NT2/D1 (cell line): ENCODE data around the gene RFTN1.

Source experiments
- DNase-seq: peaks from one replicate; pipeline ENCODE4 v3.0.0-alpha.2; 2011; ENCODE audit warnings: low read depth, low spot score
- H3K27me3 ChIP-seq: 2 replicates; pipeline ENCODE4 v1.6.0; 2011; ENCODE audit warnings: mild to moderate bottlenecking; ENCODE audit not compliant: insufficient read length, insufficient read depth
- H3K36me3 ChIP-seq: 2 replicates; pipeline ENCODE4 v1.6.1; 2011; ENCODE audit warnings: mild to moderate bottlenecking, low read length, mixed read lengths; ENCODE audit not compliant: insufficient read depth, insufficient read length
- H3K4me1 ChIP-seq: 2 replicates; pipeline ENCODE4 v1.5.1; 2011; ENCODE audit not compliant: insufficient read depth, insufficient read length
- H3K4me3 ChIP-seq: 2 replicates; pipeline ENCODE4 v1.5.1; 2011; ENCODE audit warnings: low read depth; ENCODE audit not compliant: insufficient read length
- H3K9ac ChIP-seq: 2 replicates; pipeline ENCODE4 v1.6.0; 2011; ENCODE audit warnings: low read depth; ENCODE audit not compliant: insufficient read length
- H3K9me3 ChIP-seq: 2 replicates; pipeline ENCODE4 v1.5.1; 2011; ENCODE audit warnings: mild to moderate bottlenecking, low read length; ENCODE audit not compliant: insufficient read depth
- SUZ12 ChIP-seq: IDR thresholded peaks from 2 replicates; pipeline ENCODE4 v1.6.1; 2011; ENCODE audit not compliant: insufficient read length, insufficient read depth; ENCODE audit errors: extremely low read depth
- YY1 ChIP-seq: IDR thresholded peaks from 2 replicates; pipeline ENCODE4 v1.6.1; 2011; ENCODE audit not compliant: insufficient read length, insufficient read depth
- ZNF274 ChIP-seq: IDR thresholded peaks from 2 replicates; pipeline ENCODE4 v1.6.1; 2011; ENCODE audit warnings: mild to moderate bottlenecking, low read depth, low read length

Gene RFTN1

GRCh38 chr3:16330351-16330750 is 183.1 kb downstream of the RFTN1 start:
- H3K9ac ChIP-seq = no peak overlapping the region
- H3K4me1 ChIP-seq = no peaks in the 10 kb centered on the region
- TF ChIP-seq YY1 (no peak), SUZ12 (no peak), ZNF274 (no peak)
- peaks cover 13% of the 10 kb centered on the region for H3K9me3 ChIP-seq
- no peak for DNase-seq
- H3K27me3 ChIP-seq = no peaks in the 10 kb centered on the region
- H3K4me3 ChIP-seq = no peak overlapping the region
- peaks cover 13% of the 10 kb centered on the region for H3K36me3 ChIP-seq

GRCh38 chr3:16329826-16330129 is 183.7 kb downstream of the RFTN1 start:
- no peaks in the 10 kb centered on the region for H3K27me3 ChIP-seq
- no peak overlapping the region for H3K9ac ChIP-seq
- peaks cover 16% of the 10 kb centered on the region for H3K36me3 ChIP-seq
- no peak for TF ChIP-seq ZNF274
- TF ChIP-seq YY1 = no peak
- TF ChIP-seq SUZ12 = no peak
- no peak for DNase-seq
- H3K4me3 ChIP-seq = no peak overlapping the region
- H3K4me1 ChIP-seq = no peaks in the 10 kb centered on the region
- H3K9me3 ChIP-seq = peaks cover 13% of the 10 kb centered on the region

DNA sequence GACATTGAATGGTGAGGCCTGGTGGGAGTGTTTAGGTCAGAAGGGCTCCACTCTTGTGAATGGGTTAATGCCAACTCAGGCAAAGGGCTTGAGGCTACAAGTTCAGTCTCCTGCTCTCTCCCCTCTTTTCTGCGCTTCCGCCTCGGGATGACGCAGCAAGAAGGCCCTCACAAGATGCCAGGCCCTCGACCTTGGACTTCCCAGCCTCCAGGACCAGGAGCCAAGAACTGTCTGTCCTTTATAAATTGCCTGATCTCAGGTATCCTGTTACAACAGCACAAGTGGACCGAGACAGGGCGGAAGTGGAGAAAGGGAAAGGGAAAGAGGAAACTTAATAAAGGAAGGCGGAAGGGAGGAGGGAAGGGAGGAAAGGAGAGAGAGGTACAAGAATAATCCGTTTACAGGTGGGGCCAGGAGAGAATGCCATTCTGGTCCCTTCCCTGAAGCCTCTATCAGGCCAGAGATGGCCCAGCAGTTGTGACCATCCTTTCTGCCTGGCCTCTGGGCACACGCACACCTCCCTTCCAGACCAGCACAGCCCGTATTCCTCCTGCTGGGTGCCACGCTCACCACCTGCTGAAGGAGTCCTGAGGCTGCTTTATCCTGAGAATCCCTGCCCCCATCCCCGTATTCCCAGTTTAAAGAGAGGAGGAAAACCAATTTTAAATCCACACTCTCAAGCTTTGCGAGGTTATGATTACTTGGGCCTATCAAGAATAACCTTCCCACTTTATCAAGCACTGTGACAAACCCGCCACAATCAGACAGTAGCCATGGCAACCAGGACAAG is 184.3 kb downstream of the RFTN1 start:
- no peaks in the 10 kb centered on the region for H3K4me1 ChIP-seq
- H3K9me3 ChIP-seq = peaks cover 13% of the 10 kb centered on the region
- TF ChIP-seq SUZ12 = no peak
- TF ChIP-seq ZNF274 = no peak
- TF ChIP-seq YY1 = no peak
- H3K27me3 ChIP-seq = no peaks in the 10 kb centered on the region
- peaks cover 16% of the 10 kb centered on the region for H3K36me3 ChIP-seq
- H3K4me3 ChIP-seq = no peak overlapping the region
- no peak overlapping the region for H3K9ac ChIP-seq
- DNase-seq = no peak

DNA sequence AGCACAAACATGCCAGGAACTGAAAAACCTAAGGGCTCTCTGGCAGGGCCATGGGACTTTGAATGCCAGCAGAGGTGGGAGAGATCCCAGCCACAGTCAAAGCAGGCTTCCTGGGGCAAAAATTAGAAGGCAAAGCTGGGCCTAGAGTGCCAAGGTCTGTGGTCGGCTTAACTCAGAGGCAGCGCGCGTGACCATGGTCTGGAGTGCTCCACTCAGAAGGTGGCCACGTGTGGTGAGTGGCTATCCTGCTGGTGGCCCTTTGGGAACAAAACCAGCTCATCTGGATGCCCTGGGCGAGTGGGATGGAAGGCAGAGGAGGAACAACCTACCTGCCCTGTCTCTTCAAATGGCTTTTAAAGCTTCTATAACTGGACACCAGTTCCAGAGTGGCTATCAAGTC is 185.4 kb downstream of the RFTN1 start:
- Histone ChIP-seq H3K36me3 (peaks cover 23% of the 10 kb centered on the region), H3K9me3 (peaks cover 13% of the 10 kb centered on the region), H3K9ac (no peak overlapping the region), H3K4me3 (no peak overlapping the region), H3K4me1 (no peaks in the 10 kb centered on the region), H3K27me3 (no peaks in the 10 kb centered on the region)
- no peak for DNase-seq
- TF ChIP-seq ZNF274 = no peak
- TF ChIP-seq SUZ12 = no peak
- no peak for TF ChIP-seq YY1

DNA sequence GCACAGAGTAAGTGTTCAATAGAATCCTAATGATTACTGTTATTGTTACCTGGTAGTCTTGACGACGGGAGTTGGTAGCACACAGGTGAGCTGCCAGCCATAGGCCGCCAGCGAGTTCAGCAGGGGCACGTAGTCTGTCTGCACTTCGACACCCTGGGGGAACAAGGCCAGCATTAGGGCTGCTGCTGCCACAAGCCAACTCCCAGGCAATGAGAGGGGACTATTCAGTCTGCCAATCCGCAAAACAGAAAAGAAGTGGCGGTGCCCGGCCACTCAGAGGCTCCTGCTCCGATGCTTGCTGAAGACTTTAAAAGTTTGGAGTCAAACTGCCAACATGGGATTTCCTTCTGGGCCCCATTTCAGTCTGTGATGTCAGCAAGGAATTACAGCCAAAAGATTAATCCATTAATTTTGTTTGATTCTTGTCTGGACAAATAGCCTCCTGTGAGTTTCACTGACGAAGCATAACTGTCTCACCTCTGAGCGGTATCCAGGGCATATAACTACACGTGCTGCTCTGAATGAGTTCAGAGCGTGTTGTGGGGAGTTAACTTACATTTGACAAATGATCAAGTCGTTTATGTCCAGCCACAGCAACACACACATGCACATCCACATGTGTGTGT is 186.7 kb downstream of the RFTN1 start:
- Histone ChIP-seq H3K4me1 (no peaks in the 10 kb centered on the region), H3K36me3 (peaks cover 36% of the 10 kb centered on the region)
- TF ChIP-seq SUZ12 (no peak), YY1 (no peak), ZNF274 (no peak)

DNA sequence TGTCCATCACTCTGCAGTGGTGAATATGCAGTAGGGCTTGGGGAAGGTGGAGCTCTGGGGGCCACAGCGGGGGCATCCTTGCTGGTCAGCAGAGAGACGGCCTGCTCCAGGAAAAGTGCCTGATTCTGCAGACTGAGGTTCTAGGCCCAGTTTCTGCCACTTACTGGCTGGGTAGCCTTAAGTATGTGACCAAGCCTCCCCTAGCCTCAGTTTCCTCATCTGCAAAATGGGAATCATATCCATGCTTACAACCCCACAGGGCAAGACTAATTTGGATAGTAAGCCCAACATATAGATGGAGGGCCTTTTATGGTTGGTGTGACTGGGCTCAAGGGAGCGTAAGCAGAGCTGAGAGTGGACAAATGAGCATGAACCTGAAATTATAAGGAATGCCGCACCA is 187.6 kb downstream of the RFTN1 start:
- Histone ChIP-seq H3K9me3 (peaks cover 1% of the 10 kb centered on the region), H3K4me3 (no peak overlapping the region), H3K4me1 (no peaks in the 10 kb centered on the region), H3K36me3 (peaks cover 46% of the 10 kb centered on the region), H3K27me3 (no peaks in the 10 kb centered on the region), H3K9ac (no peak overlapping the region)
- TF ChIP-seq SUZ12 (no peak), YY1 (no peak), ZNF274 (no peak)
- no peak for DNase-seq

More for the DNA sequence above, 186.7 kb downstream of the RFTN1 start:
- Histone ChIP-seq H3K27me3 (no peaks in the 10 kb centered on the region), H3K9me3 (peaks cover 11% of the 10 kb centered on the region), H3K4me3 (no peak overlapping the region), H3K9ac (no peak overlapping the region)
- no peak for DNase-seq

DNA sequence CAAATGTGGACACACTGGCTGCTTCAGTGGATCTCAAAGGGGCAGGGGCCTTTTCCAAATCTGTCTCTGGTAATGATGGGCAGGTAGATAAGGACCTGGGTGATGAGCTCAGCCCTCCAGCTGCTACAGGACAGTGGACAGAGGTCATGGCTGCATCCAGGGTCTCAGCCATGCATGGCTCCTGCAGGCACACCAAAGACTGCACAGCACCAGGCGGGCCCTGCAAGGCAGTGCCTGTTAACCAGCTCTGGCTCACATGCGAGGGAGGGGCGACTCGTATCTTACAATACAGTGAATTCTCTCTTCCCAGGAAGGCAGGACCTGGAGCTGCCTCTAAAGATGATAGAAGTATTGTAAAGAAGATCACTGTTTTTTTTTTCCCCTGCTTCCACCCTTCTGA is 189.8 kb downstream of the RFTN1 start:
- H3K9me3 ChIP-seq = no peaks in the 10 kb centered on the region

DNA sequence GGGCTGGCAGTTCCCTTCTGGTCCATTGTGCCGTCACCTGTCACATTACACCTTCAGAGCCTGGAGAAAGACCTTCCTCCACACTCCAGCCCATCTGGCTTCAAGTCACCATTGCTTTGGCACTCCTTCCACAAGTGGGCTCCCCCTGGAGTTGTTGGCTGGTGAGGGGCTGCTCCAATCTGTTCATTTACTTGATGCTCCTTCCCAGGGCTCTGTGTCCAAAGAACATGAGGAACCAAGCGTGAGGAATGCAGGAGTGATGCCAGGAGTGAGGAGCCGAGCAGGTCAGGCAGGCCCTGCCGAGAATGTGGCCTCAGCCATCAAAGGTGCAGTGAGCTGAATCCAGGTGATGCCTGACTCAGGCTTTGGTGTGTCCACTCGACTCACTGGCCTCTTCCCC is 191.3 kb downstream of the RFTN1 start:
- Histone ChIP-seq H3K36me3 (peaks cover 66% of the 10 kb centered on the region), H3K27me3 (no peaks in the 10 kb centered on the region)

More for the DNA sequence above, 189.8 kb downstream of the RFTN1 start:
- Histone ChIP-seq H3K4me3 (no peak overlapping the region), H3K9ac (no peak overlapping the region), H3K27me3 (no peaks in the 10 kb centered on the region), H3K36me3 (peaks cover 58% of the 10 kb centered on the region), H3K4me1 (no peaks in the 10 kb centered on the region)
- no peak for DNase-seq
- TF ChIP-seq SUZ12 = no peak

More for the DNA sequence above, 191.3 kb downstream of the RFTN1 start:
- Histone ChIP-seq H3K4me3 (no peak overlapping the region), H3K9me3 (no peaks in the 10 kb centered on the region), H3K4me1 (no peaks in the 10 kb centered on the region), H3K9ac (no peak overlapping the region)
- TF ChIP-seq ZNF274 (no peak), YY1 (no peak), SUZ12 (no peak)
- no peak for DNase-seq
